ENCODE data around the gene CHMP4A.
"Not testable (repeated sequence)": the region's sequence is repeated elsewhere in the genome, so short reads cannot be mapped to it uniquely, and the experiment has no call there.

The CHMP4A gene

DNA sequence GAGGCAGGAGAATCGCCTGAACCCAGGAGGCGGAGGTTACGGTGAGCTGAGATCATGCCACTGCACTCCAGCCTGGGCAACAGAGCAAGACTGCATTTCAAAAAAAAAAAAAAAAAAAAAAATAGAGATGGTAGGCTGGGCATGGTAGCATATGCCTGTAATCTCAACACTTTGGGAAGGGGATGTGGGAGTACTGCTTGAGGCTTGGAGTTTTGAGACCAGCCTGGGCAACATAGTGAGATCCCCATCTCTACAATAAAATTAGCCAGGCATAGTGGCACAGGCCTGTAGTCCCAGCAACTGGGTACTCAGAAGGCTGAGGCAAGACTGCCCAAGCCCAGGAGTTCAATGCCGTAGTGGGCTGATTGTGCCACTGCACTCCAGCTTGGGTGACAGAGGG lies 9.7 kb upstream of the CHMP4A start:
- DNase-seq: not testable (repeated sequence)

GRCh38 chr14:24219521-24219920 lies 6.2 kb upstream of the CHMP4A start:
- DNase-seq: no peak

GRCh38 chr14:24219080-24219479 lies 5.8 kb upstream of the CHMP4A start:
- no peak for DNase-seq

DNA sequence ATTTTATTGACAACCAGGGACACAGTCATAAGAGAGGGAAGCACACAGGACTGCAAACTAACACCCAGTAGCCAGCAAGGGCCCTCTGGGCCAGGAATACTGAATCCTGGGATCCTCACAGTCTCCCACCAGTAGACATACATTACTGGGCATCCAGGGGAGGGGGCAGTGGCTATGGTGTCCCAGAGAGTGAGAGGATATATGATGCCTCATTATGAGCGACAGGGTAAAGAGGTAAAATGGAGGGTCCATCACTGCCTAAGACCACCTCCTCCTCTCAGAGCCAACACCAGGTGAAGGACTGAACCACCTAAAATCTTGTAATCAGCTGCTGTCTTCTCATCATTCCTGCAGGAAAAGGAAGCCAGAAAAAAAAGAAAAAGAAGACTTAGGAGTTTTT lies 3.6 kb upstream of the CHMP4A start:
- DNase-seq: not testable (repeated sequence)

DNA sequence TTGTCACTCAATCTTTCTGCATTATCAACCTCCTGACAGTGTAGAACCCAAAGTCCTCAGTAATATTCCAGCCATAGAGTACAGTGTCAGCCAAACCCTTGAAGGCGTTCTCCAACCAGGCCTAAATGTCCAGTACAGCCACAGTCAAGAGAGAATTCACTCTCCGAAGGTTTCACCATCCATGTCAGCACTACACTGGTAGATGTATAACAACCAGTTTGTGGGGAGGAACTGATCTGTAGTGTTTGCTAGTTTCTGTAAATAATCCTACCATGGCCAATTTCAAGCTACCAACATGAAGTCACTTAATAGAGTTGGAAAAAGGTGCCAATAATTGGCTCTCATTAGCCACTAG lies 3.0 kb upstream of the CHMP4A start:
- peak; percentile 33 for DNase-seq

- DNase-seq: peak; percentile 88
Measured at GRCh38 chr14:24215495-24216344, 2.4 kb upstream of the CHMP4A start, which contains the start of gene MDP1. TSS of gene MDP1 (minus strand) at chr14:24216066. CDS start at chr14:24215955, 111 bp downstream.

- DNase-seq: no peak
Measured at GRCh38 chr14:24213866-24214662, 776 bp upstream of the CHMP4A start.

DNA sequence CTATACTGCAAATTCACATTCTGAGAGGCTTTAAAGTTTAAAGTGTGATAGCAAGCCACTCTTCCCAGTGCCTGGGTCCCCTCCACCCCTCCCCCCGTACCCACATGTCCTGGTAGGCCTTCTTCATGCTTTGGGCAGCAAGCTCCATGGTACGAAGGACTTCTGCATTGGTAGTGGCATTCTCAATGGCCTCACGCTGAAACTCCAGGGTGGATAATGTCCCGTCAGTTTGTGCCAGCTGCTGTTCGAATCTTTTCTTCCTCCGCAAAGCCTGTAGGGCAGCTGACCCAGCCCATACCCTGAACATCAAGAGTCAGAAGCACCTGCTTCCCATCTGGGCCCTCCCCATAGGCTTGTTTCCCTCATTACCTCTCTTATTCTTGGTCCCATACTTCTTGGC lies 2.0 kb downstream of the CHMP4A start:
- no peak for DNase-seq

DNA sequence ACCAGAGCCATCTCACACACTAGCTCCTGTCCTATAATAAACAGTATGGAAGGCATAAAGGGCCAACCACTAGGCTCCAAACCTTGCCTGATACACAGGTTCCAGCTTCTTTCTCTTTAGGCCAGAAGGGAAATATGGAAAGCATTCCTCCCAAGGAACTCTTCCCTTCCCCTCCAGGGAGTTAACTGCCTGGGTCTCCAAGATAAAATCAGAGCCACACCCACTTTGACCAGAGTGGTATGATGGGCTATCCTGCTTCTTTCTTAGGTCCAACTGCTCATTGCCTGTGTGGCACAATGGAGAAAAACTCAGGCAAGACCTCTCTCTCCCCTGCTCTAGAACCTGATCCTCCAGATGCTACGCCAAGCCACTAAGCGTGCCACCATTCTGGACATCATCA lies 5.7 kb downstream of the CHMP4A start:
- no peak for DNase-seq

DNA sequence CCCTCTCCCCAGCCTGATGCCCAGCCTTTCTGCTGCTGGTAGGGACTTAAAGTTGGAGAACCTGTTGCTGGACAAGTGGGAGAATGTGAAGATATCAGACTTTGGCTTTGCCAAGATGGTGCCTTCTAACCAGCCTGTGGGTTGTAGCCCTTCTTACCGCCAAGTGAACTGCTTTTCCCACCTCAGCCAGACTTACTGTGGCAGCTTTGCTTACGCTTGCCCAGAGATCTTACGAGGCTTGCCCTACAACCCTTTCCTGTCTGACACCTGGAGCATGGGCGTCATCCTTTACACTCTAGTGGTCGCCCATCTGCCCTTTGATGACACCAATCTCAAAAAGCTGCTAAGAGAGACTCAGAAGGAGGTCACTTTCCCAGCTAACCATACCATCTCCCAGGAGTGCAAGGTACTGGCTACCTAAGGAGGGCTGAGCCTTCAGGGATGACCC lies 6.2 kb downstream of the CHMP4A start:
- no peak for DNase-seq

DNA sequence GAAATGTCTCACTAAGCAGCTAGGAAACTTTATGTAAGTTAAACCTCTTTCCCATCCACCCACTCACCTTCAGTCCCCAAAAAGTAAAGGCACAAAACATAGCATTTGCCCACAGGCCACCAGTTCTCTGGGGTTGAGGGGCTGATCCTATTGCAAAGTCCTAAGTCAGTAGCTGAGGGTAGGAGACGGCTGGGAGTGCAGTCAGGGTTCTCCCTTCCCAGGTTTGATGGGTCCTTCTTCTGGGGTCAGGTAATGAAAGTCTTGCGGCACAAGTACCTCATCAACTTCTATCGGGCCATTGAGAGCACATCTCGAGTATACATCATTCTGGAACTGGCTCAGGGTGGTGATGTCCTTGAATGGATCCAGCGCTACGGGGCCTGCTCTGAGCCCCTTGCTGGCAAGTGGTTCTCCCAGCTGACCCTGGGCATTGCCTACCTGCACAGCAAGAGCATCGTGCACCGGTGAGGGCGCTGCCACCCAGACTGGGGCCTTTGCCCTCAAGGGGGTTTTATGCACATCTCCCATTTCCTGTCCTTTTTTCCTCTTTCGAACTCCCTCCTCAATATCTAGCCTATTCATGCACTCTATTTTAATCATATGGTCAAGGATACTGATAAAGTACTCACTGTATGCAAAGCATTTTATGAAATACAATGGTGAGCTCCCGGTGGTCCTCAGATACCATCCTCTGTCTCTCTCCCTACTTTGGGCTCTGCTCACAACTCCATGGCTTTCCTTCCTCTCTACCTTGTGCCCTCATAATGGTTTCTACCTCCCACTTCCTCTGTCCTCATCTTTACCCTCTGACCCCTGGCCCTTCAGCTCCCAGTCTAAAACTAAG lies 6.8 kb downstream of the CHMP4A start:
- DNase-seq: no peak

- DNase-seq: no peak
Measured at GRCh38 chr14:24204163-24205146, 8.8 kb downstream of the CHMP4A start.

DNA sequence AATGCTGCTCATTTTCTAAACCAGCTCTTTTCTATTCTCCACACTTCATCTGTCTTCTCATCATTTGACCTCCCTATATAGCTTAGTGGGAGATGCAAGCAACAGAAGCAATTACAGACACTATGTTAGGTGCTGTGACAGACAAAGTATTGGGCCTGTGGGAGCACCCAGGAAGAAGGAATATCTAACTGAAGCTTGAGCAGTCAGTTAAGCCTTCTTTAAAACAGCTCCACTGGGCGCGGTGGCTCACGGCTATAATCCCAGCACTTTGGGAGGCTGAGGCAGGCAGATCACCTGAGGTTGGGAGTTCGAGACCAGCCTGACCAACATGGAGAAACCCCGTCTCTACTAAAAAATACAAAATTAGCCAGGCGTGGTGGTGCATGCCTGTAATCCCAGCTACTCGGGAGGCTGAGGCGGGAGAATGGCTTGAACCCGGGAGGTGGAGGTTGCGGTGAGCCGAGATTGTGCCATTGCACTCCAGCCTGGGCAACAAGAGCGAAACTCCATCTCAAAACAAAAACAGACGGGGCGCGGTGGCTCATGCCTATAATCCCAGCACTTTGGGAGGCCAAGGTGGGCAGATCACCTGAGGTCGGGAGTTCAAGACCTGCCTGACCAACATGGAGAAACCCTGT lies 9.9 kb downstream of the CHMP4A start:
- not testable (repeated sequence) for DNase-seq

- DNase-seq: not testable (repeated sequence)
Measured at GRCh38 chr14:24202538-24202937, 10.8 kb downstream of the CHMP4A start.

DNA sequence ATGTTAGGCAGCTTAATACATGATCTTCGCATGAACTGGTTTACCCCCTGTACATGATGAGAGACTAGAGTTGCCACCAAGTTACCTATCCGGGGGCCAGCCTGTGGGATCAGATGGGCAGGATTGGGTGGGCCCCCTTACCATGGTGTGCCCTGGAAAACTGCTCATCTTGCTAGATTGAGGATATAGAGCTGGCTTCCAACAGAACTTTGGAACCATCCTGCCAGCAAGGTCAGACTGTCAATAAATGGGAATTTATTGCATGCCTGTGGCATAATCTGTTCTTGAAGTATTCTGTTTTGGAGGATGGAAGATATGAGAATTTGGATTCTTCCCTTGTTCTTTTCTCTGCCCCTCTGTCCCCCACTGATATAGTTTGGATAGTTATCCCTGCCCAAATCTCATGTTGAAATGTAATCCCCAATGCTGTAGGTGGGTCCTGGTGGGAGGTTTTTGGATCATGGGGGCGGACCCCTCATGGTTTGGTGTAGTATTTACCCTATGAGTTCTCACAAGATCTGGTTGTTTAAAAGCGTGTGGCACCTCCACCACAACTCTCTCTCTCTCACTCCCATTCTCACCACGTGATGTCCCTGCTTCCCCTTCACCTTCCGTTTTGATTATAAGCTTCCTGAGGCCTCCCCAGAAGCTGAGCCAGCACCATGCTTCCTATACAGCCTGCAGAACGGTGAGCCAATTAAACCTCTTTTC lies 14.3 kb downstream of the CHMP4A start:
- no peak for DNase-seq

DNA sequence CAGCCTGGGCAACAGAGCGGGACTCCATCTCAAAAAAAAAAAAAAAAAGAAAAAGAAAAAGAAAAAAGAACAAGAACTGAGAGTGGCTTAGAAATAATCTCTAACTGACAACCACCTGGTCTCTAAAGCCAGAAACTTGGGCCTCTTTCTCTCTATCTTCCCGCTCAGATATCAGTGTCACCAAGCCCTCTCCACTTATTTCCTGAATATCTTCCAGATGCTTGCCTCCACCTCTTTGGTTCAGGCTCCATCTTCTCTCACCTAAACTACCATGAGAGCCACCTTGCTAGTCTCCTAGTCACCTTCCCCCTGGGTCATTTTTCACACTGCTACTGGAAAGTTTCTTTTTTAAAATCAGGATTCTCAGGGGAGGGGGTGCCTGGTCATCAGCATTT lies 16.2 kb downstream of the CHMP4A start:
- DNase-seq: no peak

GRCh38 chr14:24196071-24197055 lies 16.9 kb downstream of the CHMP4A start:
- peak; percentile 31 for DNase-seq

GRCh38 chr14:24195186-24196070 lies 17.9 kb downstream of the CHMP4A start, which contains the start of gene TM9SF1:
TSS of gene TM9SF1 (minus strand) at chr14:24195441. CDS start at chr14:24195019, 422 bp downstream.
- DNase-seq: peak; percentile 79

Measured in NCI-H1105 treated with DMSO at 0.1 percent for 48 hours (cell line).